ENCODE data around the gene PSMB4.

DNA sequence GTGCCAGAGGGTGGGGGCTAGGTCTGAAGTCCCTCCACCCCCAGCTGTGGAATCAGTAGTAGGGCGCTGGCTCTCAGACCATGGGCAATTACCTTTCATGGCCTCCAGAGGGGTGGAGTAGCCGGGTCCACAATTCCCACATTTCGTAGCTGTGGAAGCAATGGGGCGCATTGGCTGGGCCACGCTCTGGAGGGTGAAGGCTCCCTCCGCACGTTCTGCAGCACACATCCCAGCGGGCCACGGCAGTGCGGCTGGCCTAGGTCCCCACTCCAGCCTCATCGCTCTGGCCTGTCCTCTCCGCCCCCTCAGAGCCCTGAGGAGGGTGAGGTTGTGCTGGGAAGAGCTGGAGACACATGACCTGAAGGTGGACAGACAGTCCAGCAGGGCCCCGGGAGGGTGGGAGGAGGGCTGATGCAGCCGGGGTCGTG, 29.7 kb upstream of the PSMB4 start:
- TF ChIP-seq CTCF (conservative IDR thresholded peaks at IDR 0.05 in 1 of 2, IDR thresholded peaks at IDR 0.05 in 1 of 2; ENCODE audit: low read depth in 1 of 2, low read length in 2 of 2): no peak
- no peak for TF ChIP-seq EZH2 (IDR thresholded peaks at IDR 0.05; ENCODE audit: low read length, missing control alignments)

Measured in fibroblast of lung (primary cell).